ENCODE measurements around the gene NPAS1. TPM values are rescaled to one million over a fixed set of nuclear protein-coding genes. Genes with fewer than 3 reads are reported as not detected.
"Not testable (repeated sequence)": the region's sequence is repeated elsewhere in the genome, so short reads cannot be mapped to it uniquely, and the experiment has no call there.

NPAS1 gene
- total RNA-seq, 2 experiments from 2014 or later: 1.1 to 2.1 TPM

DNA sequence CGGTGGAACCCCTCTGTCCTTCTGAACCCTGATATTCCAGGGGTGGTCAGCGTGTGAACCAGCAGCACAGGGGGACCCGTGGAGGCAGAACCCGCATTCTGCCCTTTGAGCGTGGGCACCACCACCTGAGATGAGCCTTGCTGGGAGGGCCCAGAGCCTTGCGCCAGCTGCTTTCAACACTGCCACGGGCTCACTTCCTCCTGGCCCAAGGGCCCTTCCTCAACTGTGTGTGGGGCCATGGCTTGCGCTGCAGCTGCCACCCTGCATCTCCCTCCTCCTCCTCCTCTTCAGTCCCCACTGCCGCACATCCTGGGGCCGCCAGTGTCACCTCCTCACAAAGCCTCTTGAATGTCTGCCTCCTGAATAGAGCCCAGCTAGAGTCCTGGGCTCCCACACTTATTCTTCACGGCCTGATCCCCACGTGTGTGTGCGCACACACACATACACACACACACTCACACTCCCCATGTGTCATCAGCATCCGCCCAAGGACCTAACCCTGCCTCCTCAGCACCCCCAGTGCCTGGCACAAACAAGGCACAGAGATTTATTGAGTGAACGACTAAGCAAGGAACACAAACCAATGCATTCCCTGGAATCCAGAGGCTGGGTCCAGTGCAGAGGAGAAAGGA, 55.7 kb downstream of the NPAS1 start:
- Histone ChIP-seq H3K27ac (ENCODE audit: low read depth in 1 of 2, low read length in 2 of 2) (no peak overlapping the region), H3K27me3 (ENCODE audit: control insufficient read depth in 1 of 2, insufficient read depth in 2 of 2, low read length in 2 of 2) (no peaks in the 10 kb centered on the region), H3K9me3 (ENCODE audit: control insufficient read depth in 1 of 2, insufficient read depth in 1 of 2, low read length in 2 of 2) (no peaks in the 10 kb centered on the region), H3K36me3 (ENCODE audit: insufficient read depth, low read length) (peaks cover 67% of the 10 kb centered on the region), H3K4me3 (ENCODE audit: low read length) (no peak overlapping the region), H3K4me1 (ENCODE audit: insufficient read depth, low read length) (peaks cover 4% of the 10 kb centered on the region)
- no peak overlapping the region for H3K4me3 Mint-ChIP-seq
- peak in 2 of 14 experiments; percentile 24 to 39 for DNase-seq
- H3K9me3 Mint-ChIP-seq: no peaks in the 10 kb centered on the region
- TF ChIP-seq, protein P1, sequence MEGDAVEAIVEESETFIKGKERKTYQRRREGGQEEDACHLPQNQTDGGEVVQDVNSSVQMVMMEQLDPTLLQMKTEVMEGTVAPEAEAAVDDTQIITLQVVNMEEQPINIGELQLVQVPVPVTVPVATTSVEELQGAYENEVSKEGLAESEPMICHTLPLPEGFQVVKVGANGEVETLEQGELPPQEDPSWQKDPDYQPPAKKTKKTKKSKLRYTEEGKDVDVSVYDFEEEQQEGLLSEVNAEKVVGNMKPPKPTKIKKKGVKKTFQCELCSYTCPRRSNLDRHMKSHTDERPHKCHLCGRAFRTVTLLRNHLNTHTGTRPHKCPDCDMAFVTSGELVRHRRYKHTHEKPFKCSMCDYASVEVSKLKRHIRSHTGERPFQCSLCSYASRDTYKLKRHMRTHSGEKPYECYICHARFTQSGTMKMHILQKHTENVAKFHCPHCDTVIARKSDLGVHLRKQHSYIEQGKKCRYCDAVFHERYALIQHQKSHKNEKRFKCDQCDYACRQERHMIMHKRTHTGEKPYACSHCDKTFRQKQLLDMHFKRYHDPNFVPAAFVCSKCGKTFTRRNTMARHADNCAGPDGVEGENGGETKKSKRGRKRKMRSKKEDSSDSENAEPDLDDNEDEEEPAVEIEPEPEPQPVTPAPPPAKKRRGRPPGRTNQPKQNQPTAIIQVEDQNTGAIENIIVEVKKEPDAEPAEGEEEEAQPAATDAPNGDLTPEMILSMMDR (IDR thresholded peaks at IDR 0.05): no peak
- intact Hi-C loops (cut with DNase I, micrococcal nuclease): loop anchor here (5.0 kb wide), 2 partner anchors 37 to 137 kb away; partner anchors contain the start of gene ZC3H4 (in 1 of the 2)
- H3K4me1 Mint-ChIP-seq (ENCODE audit: low read depth): peaks cover 6% of the 10 kb centered on the region
- no peaks in the 10 kb centered on the region for H3K27me3 Mint-ChIP-seq
- POLR2A ChIA-PET: no interaction called here
- H3K27ac Mint-ChIP-seq: no peak overlapping the region
- CTCF ChIA-PET: no interaction called here
- peaks cover 75% of the 10 kb centered on the region for H3K36me3 Mint-ChIP-seq (ENCODE audit: low read depth)
- no peak for ATAC-seq (ENCODE audit: poor library complexity)

DNA sequence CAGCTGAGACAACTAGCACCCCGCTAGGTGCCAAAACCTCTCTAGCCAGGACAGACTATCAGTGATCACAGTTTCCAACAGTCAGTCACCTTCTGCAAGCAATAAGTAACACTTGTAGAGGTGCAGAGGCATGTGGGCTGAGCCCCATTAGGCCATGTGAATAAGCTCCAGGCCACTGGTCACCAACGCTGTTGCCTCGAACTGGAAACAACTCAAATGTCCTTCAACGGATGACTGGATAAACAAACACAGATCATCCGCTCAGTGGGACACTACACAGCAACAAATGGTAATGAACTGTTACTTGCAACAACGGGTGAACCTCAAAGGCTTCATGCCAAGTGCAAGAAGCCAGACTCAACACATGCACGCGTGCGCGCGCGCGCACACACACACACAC, 56.3 kb downstream of the NPAS1 start:
- H3K36me3 Mint-ChIP-seq (ENCODE audit: low read depth): peaks cover 76% of the 10 kb centered on the region
- CTCF ChIA-PET: no interaction called here

DNA sequence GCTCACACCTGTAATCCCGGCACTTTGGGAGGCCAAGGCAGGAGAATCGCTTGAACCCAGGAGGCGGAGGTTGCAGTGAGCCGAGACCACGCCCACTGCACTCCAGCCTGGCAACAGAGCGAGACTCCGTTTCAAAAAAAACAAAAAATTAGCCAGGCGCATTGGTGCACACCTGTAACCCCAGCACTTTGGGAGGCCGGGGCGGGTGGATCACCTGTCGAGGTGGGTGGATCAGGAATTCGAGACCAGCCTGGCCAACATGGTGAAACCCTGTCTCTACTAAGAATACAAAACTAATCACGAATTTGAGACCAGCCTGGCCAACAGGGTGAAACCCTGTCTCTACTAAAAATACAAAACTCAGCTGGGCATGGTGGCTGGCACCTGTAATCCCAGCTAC, 58.7 kb downstream of the NPAS1 start:
- CTCF ChIA-PET: interaction anchor here (1.2 to 2.5 kb wide), 4 partner anchors 45 to 60 kb away, joined by 3 to 16 read pairs (median 10); partner anchors contain the start of gene SAE1

More for the DNA sequence above, 56.3 kb downstream of the NPAS1 start:
- Mint-ChIP-seq H3K4me3 (no peak overlapping the region), H3K9me3 (no peaks in the 10 kb centered on the region), H3K27ac (no peak overlapping the region), H3K27me3 (no peaks in the 10 kb centered on the region), H3K4me1 (ENCODE audit: low read depth) (peaks cover 6% of the 10 kb centered on the region)
- Histone ChIP-seq H3K4me1 (ENCODE audit: insufficient read depth, low read length) (peaks cover 4% of the 10 kb centered on the region), H3K36me3 (ENCODE audit: insufficient read depth, low read length) (peaks cover 66% of the 10 kb centered on the region), H3K27me3 (ENCODE audit: control insufficient read depth in 1 of 2, insufficient read depth in 2 of 2, low read length in 2 of 2) (no peaks in the 10 kb centered on the region), H3K9me3 (ENCODE audit: control insufficient read depth in 1 of 2, insufficient read depth in 1 of 2, low read length in 2 of 2) (no peaks in the 10 kb centered on the region), H3K27ac (ENCODE audit: low read depth in 1 of 2, low read length in 2 of 2) (no peak overlapping the region), H3K4me3 (ENCODE audit: low read length) (no peak overlapping the region)
- intact Hi-C loops (cut with DNase I, micrococcal nuclease): loop anchor here (5.0 kb wide), 2 partner anchors 36 to 136 kb away; partner anchors contain the start of gene ZC3H4 (in 1 of the 2)
- ATAC-seq (ENCODE audit: poor library complexity): no peak
- POLR2A ChIA-PET: no interaction called here
- TF ChIP-seq, protein P1 (IDR thresholded peaks at IDR 0.05): no peak
- no peak for DNase-seq

More for the DNA sequence above, 58.7 kb downstream of the NPAS1 start:
- intact Hi-C loops (cut with DNase I, micrococcal nuclease): loop anchor here (5.0 kb wide), 2 partner anchors 34 to 134 kb away; partner anchors contain the start of gene ZC3H4 (in 1 of the 2)
- not testable (repeated sequence) for H3K9me3 ChIP-seq (ENCODE audit: control insufficient read depth in 1 of 2, insufficient read depth in 1 of 2, low read length in 2 of 2); H3K4me1 Mint-ChIP-seq (ENCODE audit: low read depth); H3K27ac Mint-ChIP-seq; H3K27me3 ChIP-seq (ENCODE audit: control insufficient read depth in 1 of 2, insufficient read depth in 2 of 2, low read length in 2 of 2); H3K9me3 Mint-ChIP-seq; ATAC-seq (ENCODE audit: poor library complexity); H3K4me3 Mint-ChIP-seq; DNase-seq; H3K27me3 Mint-ChIP-seq; H3K4me1 ChIP-seq (ENCODE audit: insufficient read depth, low read length); H3K4me3 ChIP-seq (ENCODE audit: low read length); H3K27ac ChIP-seq (ENCODE audit: low read depth in 1 of 2, low read length in 2 of 2)
- H3K36me3 ChIP-seq (ENCODE audit: insufficient read depth, low read length): peaks cover 72% of the 10 kb centered on the region
- POLR2A ChIA-PET: interaction anchor here (1.8 to 2.3 kb wide), 3 partner anchors 34 to 67 kb away, joined by 4 to 21 read pairs (median 6); partner anchors contain the start of gene ZC3H4
- H3K36me3 Mint-ChIP-seq (ENCODE audit: low read depth): peaks cover 82% of the 10 kb centered on the region

Measured in CD4-positive, alpha-beta T cell (primary cell).